Natural killer cell (primary cell): ENCODE measurements around the gene CAT. TPM values are rescaled to one million over a fixed set of nuclear protein-coding genes. Genes with fewer than 3 reads are reported as not detected.
A peak's percentile ranks its signal among the peaks of the same experiment; 100 is the strongest.

Experiments
- ATAC-seq, 3 donors: fragments of 150-1000 bp in 2 of 3; fragments of 200-7000 bp in 1 of 3; cut with Tn5 transposase; 1 replicate in 1 of 3; 2 replicates in 2 of 3; pipeline ENCODE4 v1.10.0; 2021; ENCODE audit warnings: mild to moderate bottlenecking in 2 of 3, moderate library complexity in 2 of 3
- DNase-seq, 2 donors: peaks; one replicate each; pipeline versions ENCODE4 v3.0.0 to v3.0.0-alpha.2; 2013 to 2021; ENCODE audit warnings: mixed read lengths in 1 of 2
- H3K27ac ChIP-seq: one replicate; pipeline ENCODE4 v1.5.1; 2013; ENCODE audit warnings: mild to moderate bottlenecking, low read length
- H3K27me3 ChIP-seq: one replicate; pipeline ENCODE4 v1.6.1; 2013; ENCODE audit warnings: low read length; ENCODE audit not compliant: control insufficient read depth, insufficient read depth
- H3K36me3 ChIP-seq: one replicate; pipeline ENCODE4 v1.6.1; 2013; ENCODE audit warnings: low read length; ENCODE audit not compliant: control insufficient read depth, insufficient read depth
- H3K4me1 ChIP-seq: one replicate; pipeline ENCODE4 v1.6.1; 2013; ENCODE audit warnings: low read length; ENCODE audit not compliant: control insufficient read depth, insufficient read depth
- H3K4me3 ChIP-seq: one replicate; pipeline ENCODE4 v1.5.1; 2013; ENCODE audit warnings: low read length
- H3K9me3 ChIP-seq: one replicate; pipeline ENCODE4 v1.6.1; 2013; ENCODE audit warnings: low read length; ENCODE audit not compliant: control insufficient read depth, insufficient read depth
- H3K27ac Mint-ChIP-seq, 2 donors: one replicate each; pipeline ENCODE4 v1.8.0; 2022; ENCODE audit warnings: mild to moderate bottlenecking in 2 of 2, mixed read lengths in 2 of 2, moderate library complexity in 1 of 2
- H3K27me3 Mint-ChIP-seq, 2 donors: one replicate each; pipeline ENCODE4 v1.8.0; 2022; ENCODE audit warnings: low read depth in 2 of 2, mixed read lengths in 2 of 2
- H3K36me3 Mint-ChIP-seq: one replicate; pipeline ENCODE4 v1.8.0; 2022; ENCODE audit warnings: mixed read lengths
- H3K4me1 Mint-ChIP-seq, 2 donors: one replicate each; pipeline ENCODE4 v1.8.0; 2022; ENCODE audit warnings: mixed read lengths in 2 of 2
- H3K4me3 Mint-ChIP-seq: one replicate; pipeline ENCODE4 v1.8.0; 2022; ENCODE audit warnings: mild to moderate bottlenecking, moderate library complexity, mixed read lengths
- H3K9me3 Mint-ChIP-seq, 2 donors: one replicate each; pipeline ENCODE4 v1.8.0; 2022; ENCODE audit warnings: mixed read lengths in 2 of 2
- WGBS: methylation state at CpG from one replicate; pipeline ENCODE4 v1.1.7; 2013; ENCODE audit warnings: missing lambda C conversion rate; ENCODE audit not compliant: insufficient coverage; 5-methylcytosine and 5-hydroxymethylcytosine counted together
- intact Hi-C: fragments of 100-400 bp; cut with micrococcal nuclease; formaldehyde crosslinking; loops from one replicate; pipeline ENCODE4 v1.14.2; 2022
- total RNA-seq, 4 donors: library from RNA; stranded (reverse); fragments of 120-200 nt in 1 of 4; gene quantifications; one replicate each; pipeline versions ENCODE4 v1.2.3 to v1.2.4, GENCODE V29; 2013 to 2022
- TF ChIP-seq, protein P1 (sequence below): fragments of 200-600 bp; IDR thresholded peaks from one replicate; pipeline ENCODE4 v1.8.0; 2022; ENCODE audit warnings: antibody characterized with exemption

The CAT gene
- total RNA-seq, 3 donors from 2014 or later (not counting 1 experiment from before 2014, with no cell fraction given), result 31.0 to 43.9 (median 36.3) TPM

DNA sequence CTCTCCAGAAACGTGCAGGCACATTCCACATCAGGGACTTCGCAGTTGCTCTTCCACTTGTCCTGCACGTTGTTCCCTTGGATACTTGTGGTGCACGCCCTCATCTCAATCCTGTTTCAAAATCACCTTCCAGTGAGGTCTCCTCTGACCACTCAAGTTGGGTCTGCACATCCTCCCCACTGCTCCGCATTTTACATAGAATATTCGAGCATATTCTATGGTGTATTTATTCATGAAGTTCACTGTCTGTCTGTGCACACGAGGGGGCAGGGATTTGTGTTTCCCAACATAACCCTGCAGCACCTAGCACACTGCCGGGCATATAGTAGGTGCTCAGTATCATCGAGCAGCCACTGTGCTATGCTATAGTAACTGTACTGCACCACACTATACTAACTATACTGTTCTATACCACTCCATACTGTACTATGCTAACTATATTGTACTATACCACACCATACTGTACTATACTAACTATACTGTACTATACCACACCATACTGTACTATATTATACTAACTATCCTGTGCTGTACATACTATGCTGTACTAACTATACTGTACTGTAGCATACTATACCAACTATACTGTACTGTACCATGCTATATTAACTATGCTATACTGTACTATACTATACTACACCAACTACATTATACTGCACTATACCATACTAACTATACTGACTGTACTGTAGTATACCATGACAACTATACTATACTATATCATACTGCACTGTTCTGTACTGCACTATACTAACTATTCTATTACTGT is 44.6 kb downstream of the CAT start:
- Histone ChIP-seq H3K9me3 (no peaks in the 10 kb centered on the region), H3K4me1 (no peaks in the 10 kb centered on the region), H3K27me3 (no peaks in the 10 kb centered on the region), H3K4me3 (no peak overlapping the region), H3K36me3 (no peaks in the 10 kb centered on the region), H3K27ac (no peak overlapping the region)
- 80% methylated on average over 7 of the region's 9 CpGs for WGBS
- DNase-seq (no peak), ATAC-seq (peak in 1 of 3 donors; percentile 28)
- Mint-ChIP-seq H3K9me3 (no peaks in the 10 kb centered on the region), H3K36me3 (no peaks in the 10 kb centered on the region), H3K27me3 (peaks cover 9 to 13% of the 10 kb centered on the region in 2 donors), H3K4me3 (no peak overlapping the region), H3K4me1 (no peaks in the 10 kb centered on the region), H3K27ac (no peak overlapping the region)
- TF ChIP-seq, protein P1, sequence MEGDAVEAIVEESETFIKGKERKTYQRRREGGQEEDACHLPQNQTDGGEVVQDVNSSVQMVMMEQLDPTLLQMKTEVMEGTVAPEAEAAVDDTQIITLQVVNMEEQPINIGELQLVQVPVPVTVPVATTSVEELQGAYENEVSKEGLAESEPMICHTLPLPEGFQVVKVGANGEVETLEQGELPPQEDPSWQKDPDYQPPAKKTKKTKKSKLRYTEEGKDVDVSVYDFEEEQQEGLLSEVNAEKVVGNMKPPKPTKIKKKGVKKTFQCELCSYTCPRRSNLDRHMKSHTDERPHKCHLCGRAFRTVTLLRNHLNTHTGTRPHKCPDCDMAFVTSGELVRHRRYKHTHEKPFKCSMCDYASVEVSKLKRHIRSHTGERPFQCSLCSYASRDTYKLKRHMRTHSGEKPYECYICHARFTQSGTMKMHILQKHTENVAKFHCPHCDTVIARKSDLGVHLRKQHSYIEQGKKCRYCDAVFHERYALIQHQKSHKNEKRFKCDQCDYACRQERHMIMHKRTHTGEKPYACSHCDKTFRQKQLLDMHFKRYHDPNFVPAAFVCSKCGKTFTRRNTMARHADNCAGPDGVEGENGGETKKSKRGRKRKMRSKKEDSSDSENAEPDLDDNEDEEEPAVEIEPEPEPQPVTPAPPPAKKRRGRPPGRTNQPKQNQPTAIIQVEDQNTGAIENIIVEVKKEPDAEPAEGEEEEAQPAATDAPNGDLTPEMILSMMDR, result no peak
- intact Hi-C loops, result no loop called here

DNA sequence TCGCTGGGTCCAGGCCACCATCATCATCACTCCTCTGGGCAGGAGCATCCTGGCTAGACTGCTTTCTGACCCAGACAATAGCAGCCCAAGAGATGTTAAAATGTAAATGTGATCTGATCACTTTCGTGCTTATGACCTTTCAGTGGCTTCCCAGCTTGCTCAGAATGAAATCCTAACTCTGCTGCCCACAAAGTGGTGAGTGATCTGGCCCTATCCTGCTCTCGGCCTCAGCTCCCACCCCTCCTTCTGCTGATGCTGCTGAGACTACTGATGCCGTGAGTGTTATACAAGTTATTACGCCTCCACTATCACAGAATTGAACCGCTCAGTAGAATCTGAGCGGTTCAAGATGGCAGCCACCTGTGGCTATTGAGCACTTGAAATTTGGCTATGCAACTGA is 48.7 kb downstream of the CAT start:
- H3K27me3 Mint-ChIP-seq, result peaks cover 5 to 8% of the 10 kb centered on the region in 2 donors
- H3K4me1 Mint-ChIP-seq, result no peaks in the 10 kb centered on the region
- WGBS, result 84% methylated on average over 7 of the region's 7 CpGs

DNA sequence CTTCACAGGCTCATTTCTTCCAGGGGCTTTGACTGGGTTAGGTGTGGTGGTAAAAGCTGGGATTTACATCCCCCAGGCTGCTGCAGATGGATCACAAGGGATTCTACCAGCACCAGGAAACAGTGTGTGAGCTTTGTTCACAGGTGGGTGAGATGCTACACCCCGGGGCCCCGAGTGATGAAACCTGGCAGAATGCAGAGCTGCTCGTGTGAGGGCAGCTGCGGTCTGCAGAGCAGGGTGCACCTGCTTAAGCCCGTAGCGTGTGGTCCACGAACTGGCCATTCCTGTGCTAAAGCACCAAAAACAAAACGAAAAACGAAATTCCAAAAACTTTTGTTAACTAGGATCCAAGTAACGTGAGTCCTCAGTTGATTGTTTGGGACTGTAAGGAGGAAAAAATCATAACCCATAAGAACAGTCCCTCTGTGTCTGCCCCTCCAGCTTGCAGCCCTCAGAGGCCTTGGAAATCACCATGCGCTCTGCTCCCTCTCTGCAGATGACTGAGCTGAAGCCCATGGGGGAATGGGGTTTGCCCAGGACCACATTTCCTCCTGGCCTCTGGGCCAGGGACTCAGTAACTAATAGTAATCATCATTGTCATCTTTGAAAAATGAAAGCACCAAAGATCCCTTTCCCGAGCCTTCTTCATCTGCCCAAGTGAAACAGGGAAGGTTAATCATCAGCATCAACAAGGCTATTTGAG is 50.3 kb downstream of the CAT start:
- Mint-ChIP-seq H3K4me1 (no peaks in the 10 kb centered on the region), H3K9me3 (no peaks in the 10 kb centered on the region), H3K27ac (no peak overlapping the region), H3K27me3 (peaks cover 0 to 3% of the 10 kb centered on the region in 2 donors), H3K4me3 (no peak overlapping the region), H3K36me3 (no peaks in the 10 kb centered on the region)
- Histone ChIP-seq H3K27me3 (no peaks in the 10 kb centered on the region), H3K36me3 (no peaks in the 10 kb centered on the region), H3K27ac (no peak overlapping the region), H3K9me3 (no peaks in the 10 kb centered on the region), H3K4me1 (no peaks in the 10 kb centered on the region), H3K4me3 (no peak overlapping the region)
- intact Hi-C loops, result no loop called here
- no peak for DNase-seq
- TF ChIP-seq, protein P1, result no peak
- 89% methylated on average over 12 of the region's 12 CpGs for WGBS
- no peak for ATAC-seq

More for the DNA sequence above, 48.7 kb downstream of the CAT start:
- Mint-ChIP-seq H3K4me3 (no peak overlapping the region), H3K27ac (no peak overlapping the region), H3K36me3 (no peaks in the 10 kb centered on the region), H3K9me3 (no peaks in the 10 kb centered on the region)
- no peaks in the 10 kb centered on the region for H3K4me1 ChIP-seq
- no peaks in the 10 kb centered on the region for H3K27me3 ChIP-seq
- no peak overlapping the region for H3K4me3 ChIP-seq
- no peaks in the 10 kb centered on the region for H3K36me3 ChIP-seq
- TF ChIP-seq, protein P1, result no peak
- no peak overlapping the region for H3K27ac ChIP-seq
- intact Hi-C loops, result no loop called here
- ATAC-seq (no peak), DNase-seq (no peak)
- H3K9me3 ChIP-seq, result no peaks in the 10 kb centered on the region
